Sigmoid colon (tissue), 4 donors: ENCODE results near the gene ATXN10.

Source experiments
- CTCF ChIP-seq, 4 experiments: fragments of 450-650 bp in 3 of 4; fragments of 200-600 bp in 1 of 4; IDR thresholded peaks; one replicate each; pipeline ENCODE4 v1.5.1; 2016 to 2019; ENCODE audit warnings: antibody characterized with exemption in 4 of 4, mild to moderate bottlenecking in 3 of 4, moderate library complexity in 2 of 4
- EP300 ChIP-seq, 4 donors: sonication (generic); formaldehyde crosslinking; IDR thresholded peaks; one replicate each; pipeline ENCODE4 v1.6.1; 2017; ENCODE audit warnings: antibody characterized with exemption in 4 of 4
- POLR2A ChIP-seq, 2 donors: fragments of 450-650 bp; IDR thresholded peaks; one replicate each; pipeline ENCODE4 v1.6.1; 2016; ENCODE audit warnings: antibody characterized with exemption in 2 of 2, mild to moderate bottlenecking in 2 of 2, moderate library complexity in 2 of 2
- POLR2AphosphoS5 ChIP-seq, 4 donors: sonication (generic); formaldehyde crosslinking; IDR thresholded peaks; one replicate each; pipeline ENCODE4 v1.6.1; 2017; ENCODE audit warnings: antibody characterized with exemption in 4 of 4

- no peak for TF ChIP-seq POLR2AphosphoS5 (IDR thresholded peaks at IDR 0.05)
- no peak for TF ChIP-seq CTCF (IDR thresholded peaks at IDR 0.05)
- no peak for TF ChIP-seq POLR2A (IDR thresholded peaks at IDR 0.05)
- no peak for TF ChIP-seq EP300 (IDR thresholded peaks at IDR 0.05)
Measured at GRCh38 chr22:45834795-45835194, 163.2 kb downstream of the ATXN10 start.
